Erythroblast (primary cell): Measurements from ENCODE around the gene CDC25B.

Experiments
- DNase-seq, 2 experiments: peaks; one replicate each; lab custom pipeline; 2025; lab: John Stamatoyannopoulos, UW
- GATA1 ChIP-seq: IDR thresholded peaks from 2 replicates; pipeline ENCODE4 v1.6.1; 2011; ENCODE audit warnings: low read depth, mild to moderate bottlenecking, control low read depth, low read length, moderate library complexity
- POLR2A ChIP-seq: IDR thresholded peaks from 2 replicates; pipeline ENCODE4 v1.6.1; 2011; ENCODE audit warnings: mild to moderate bottlenecking, low read length

Gene CDC25B

DNA sequence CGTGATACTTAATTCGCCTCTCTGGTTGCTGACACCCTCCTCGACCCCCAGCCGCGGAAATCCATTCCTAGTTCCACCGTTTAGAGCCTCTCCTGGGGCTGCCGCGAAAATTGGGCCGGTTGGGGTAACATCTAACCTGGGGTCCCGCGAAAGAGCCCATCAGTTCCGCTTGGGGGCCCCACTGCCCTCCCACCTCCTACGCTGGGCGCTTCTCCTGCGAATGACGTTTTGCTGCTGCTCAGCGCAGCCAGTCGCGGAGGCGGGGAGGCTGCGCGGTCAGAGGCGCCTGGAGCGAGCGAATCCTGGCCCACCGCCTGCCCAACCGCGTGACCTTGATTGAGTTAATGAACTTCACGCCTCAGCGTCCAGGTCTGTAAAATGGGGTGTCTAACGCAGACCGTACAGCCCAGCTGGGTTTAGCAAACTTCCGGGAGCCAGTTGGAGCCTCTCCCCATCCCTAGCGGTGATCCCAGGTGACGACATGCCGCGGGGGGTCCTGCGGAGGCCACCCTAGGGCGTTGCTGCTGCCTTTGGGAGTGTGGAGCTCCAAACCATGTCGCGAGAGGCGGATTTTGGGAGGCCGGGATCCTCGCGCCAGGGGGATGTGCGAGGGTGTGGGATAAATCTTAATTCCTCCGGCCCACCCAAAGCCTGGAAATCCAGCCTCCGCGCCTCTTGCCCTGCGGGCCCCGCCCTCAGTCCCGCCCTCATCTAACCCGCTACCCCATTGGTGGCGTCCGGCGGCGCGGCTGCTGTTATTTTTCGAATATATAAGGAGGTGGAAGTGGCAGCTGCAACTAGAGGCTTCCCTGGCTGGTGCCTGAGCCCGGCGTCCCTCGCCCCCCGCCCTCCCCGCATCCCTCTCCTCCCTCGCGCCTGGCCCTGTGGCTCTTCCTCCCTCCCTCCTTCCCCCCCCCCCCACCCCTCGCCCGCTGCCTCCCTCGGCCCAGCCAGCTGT lies at the start of gene CDC25B:
CDC25B (plus strand) TSS at position 800 of the 958 bp plus-strand sequence. CDS start 222 bp downstream, outside the sequence.
- TF ChIP-seq GATA1 (no peak), POLR2A (peak; percentile 56)
- peak; percentile 87 to 90 for DNase-seq

DNA sequence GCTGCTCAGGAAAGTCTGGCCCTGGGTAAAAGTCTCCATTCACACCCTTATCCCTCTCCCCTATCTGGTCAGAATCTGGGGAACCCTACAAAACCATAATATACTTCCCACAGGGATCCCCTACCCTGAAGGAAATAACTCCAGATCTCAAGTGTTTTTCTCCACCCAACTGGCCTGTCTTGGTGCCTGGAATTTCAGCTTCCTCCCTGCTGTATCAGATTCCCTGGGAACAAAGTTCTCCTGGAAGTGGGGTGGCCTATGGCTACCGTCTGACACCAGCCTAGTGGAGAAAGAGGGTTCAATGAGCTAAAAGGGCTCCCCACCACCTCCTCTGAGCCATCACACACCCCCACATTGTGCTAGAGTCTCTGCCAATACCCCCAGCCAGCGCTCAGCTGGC lies 48.6 kb upstream of the CDC25B start:
- DNase-seq: no peak
- no peak for TF ChIP-seq GATA1

DNA sequence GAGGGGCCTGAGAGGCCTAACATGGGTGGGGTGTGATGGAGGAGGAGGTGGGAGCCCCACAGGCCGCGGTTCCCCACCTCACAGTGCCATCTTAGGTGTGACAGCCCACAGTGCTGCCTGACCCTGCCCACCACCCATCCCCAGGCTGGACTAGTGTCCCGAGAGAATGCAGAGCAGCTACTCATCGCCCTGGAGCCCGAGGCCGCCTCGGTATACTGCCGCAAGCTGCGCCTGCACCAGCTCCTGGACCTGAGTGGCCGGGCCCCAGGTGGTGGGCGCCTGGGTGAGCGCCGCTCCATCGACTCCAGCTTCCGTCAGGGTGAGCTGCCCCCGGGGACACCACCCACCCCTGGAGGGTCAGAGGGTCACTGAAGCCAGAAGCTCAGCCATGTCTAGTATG lies 48.0 kb upstream of the CDC25B start:
- no peak for TF ChIP-seq POLR2A
- no peak for TF ChIP-seq GATA1

GRCh38 chr20:3749087-3749688 lies 46.9 kb upstream of the CDC25B start:
- TF ChIP-seq POLR2A (no peak), GATA1 (no peak)
- no peak for DNase-seq

More for the DNA sequence above, 48.0 kb upstream of the CDC25B start:
- DNase-seq: no peak

GRCh38 chr20:3749689-3750531 lies 46.2 kb upstream of the CDC25B start:
- TF ChIP-seq POLR2A: no peak
- TF ChIP-seq GATA1: no peak
- DNase-seq: peak; percentile 61 to 64

GRCh38 chr20:3751305-3751674 lies 44.8 kb upstream of the CDC25B start:
- DNase-seq: no peak
- TF ChIP-seq POLR2A (no peak), GATA1 (no peak)

- peak; percentile 89 to 91 for DNase-seq
- TF ChIP-seq GATA1: no peak
- peak; percentile 36 for TF ChIP-seq POLR2A
Observed at GRCh38 chr20:3751675-3752385, 44.3 kb upstream of the CDC25B start.

GRCh38 chr20:3752386-3752759 lies 43.7 kb upstream of the CDC25B start:
- no peak for DNase-seq
- TF ChIP-seq POLR2A: peak; percentile 24
- TF ChIP-seq GATA1: no peak

- no peak for TF ChIP-seq POLR2A
- DNase-seq: peak; percentile 82 to 88
Observed at GRCh38 chr20:3753098-3753497, 43.0 kb upstream of the CDC25B start.

DNA sequence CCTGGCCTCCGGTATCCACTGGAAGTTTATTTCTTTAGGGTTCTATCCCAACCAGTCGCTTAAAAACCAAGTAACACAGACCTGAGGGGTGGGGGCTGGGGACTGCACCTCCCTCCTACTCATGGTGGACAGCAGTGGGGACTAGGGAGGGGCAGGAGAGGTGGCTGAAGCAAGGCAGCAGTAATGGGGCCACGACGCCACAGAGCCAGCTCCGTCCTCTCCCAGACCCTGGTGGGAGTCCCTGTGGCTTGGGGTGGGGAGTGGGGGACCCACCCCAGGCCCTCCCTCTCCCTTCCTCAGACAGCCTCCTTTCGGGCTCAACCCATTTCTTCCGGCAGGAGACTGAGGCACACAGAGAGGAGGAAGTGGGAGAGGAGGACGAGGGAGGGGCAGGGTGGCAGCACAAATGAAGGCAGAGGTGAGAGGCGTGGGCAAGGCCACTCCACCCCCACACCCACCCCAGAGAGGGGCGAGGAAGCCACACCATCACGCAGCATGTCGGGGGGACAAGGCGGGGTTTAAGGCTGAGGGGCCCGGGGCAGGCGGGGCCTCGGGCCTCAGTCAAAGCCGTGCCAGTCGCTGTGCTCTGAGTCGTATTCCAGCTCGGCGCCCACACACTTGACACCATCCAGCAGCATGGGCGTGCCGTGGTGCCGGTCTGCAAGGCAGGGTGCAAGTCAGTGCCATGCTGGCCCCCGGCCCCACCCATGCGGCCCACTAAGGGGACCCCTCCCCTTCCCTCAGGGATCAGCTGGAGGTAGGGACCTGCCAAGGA lies 42.4 kb upstream of the CDC25B start:
- TF ChIP-seq POLR2A (no peak), GATA1 (no peak)
- no peak for DNase-seq

DNA sequence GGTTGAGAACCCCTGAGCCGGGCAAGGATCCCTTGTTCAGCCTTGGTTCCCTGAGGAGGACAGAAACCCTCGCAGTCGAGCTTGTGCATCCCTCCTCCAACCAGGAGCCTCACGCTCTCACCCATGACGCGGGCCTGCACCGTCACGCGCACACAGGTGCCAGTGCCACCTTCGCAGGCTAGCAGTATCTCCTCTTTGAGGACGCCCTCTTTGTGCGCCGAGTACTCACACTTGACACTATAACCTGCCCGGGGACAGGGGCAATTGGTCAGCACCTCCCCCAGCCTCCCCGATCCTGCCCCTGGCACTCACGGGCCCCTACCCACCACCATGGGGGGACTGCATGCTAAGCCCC lies 41.9 kb upstream of the CDC25B start:
- TF ChIP-seq GATA1: no peak
- no peak for TF ChIP-seq POLR2A
- no peak for DNase-seq

DNA sequence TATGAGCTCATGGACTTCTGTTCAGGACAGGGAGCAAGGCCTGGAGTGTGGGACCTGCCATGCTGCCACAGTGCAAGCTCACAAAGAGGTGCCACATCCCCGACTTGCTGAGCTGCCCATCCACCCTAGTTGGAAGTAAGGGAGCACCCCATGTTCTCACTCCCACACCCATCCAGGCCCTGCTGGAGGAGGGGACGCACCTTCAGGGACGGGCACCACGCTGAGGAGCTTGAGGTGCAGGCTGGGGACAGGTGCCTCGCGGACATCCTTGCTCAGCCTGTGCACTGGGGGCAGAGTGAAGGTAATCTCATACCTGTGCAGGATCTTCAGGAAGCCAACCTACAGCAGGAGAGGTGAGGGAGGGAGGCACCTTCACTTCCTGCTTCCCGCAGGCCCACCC lies 40.8 kb upstream of the CDC25B start:
- TF ChIP-seq GATA1 (no peak), POLR2A (no peak)
- no peak for DNase-seq
